ENCODE data around the gene DOCK8.

The DOCK8 gene

GRCh38 chr9:257957-258356 lies 43.3 kb downstream of the DOCK8 start:
- no peak overlapping the region for H3K4me3 ChIP-seq (ENCODE audit: low read depth, low read length)
- CTCF ChIA-PET, result no interaction called here
- POLR2A ChIA-PET, result no interaction called here
- TF ChIP-seq CTCF (IDR thresholded peaks at IDR 0.05; ENCODE audit: insufficient read depth, low read length, missing control alignments), result no peak
- DNase-seq (ENCODE audit: low read depth, low spot score), result no peak

GRCh38 chr9:259405-260404 lies 45.0 kb downstream of the DOCK8 start:
- ChIA-PET POLR2A (no interaction called here), CTCF (no interaction called here)
- H3K4me3 ChIP-seq (ENCODE audit: low read depth, low read length), result no peak overlapping the region
- TF ChIP-seq CTCF (IDR thresholded peaks at IDR 0.05; ENCODE audit: insufficient read depth, low read length, missing control alignments), result no peak
- no peak for DNase-seq (ENCODE audit: low read depth, low spot score)

GRCh38 chr9:264231-264630 lies 49.6 kb downstream of the DOCK8 start:
- no peak overlapping the region for H3K4me3 ChIP-seq (ENCODE audit: low read depth, low read length)
- TF ChIP-seq CTCF (IDR thresholded peaks at IDR 0.05; ENCODE audit: insufficient read depth, low read length, missing control alignments), result no peak
- ChIA-PET POLR2A (no interaction called here), CTCF (no interaction called here)
- no peak for DNase-seq (ENCODE audit: low read depth, low spot score)

GRCh38 chr9:265209-265870 lies 50.7 kb downstream of the DOCK8 start:
- no peak overlapping the region for H3K4me3 ChIP-seq (ENCODE audit: low read depth, low read length)
- POLR2A ChIA-PET, result no interaction called here
- no peak for DNase-seq (ENCODE audit: low read depth, low spot score)
- no peak for TF ChIP-seq CTCF (IDR thresholded peaks at IDR 0.05; ENCODE audit: insufficient read depth, low read length, missing control alignments)
- CTCF ChIA-PET, result no interaction called here

- H3K4me3 ChIP-seq (ENCODE audit: low read depth, low read length), result no peak overlapping the region
- POLR2A ChIA-PET, result no interaction called here
These were observed 51.6 kb downstream of the DOCK8 start for GRCh38 chr9:266228-266627.

More at GRCh38 chr9:266228-266627, 51.6 kb downstream of the DOCK8 start:
- CTCF ChIA-PET, result no interaction called here
- DNase-seq (ENCODE audit: low read depth, low spot score), result no peak
- TF ChIP-seq CTCF (IDR thresholded peaks at IDR 0.05; ENCODE audit: insufficient read depth, low read length, missing control alignments), result no peak
